Kidney (tissue), 14 donors: ENCODE measurements around the gene ESD. TPM values are rescaled to one million over a fixed set of nuclear protein-coding genes. Genes with fewer than 3 reads are reported as not detected.
A peak's percentile ranks its signal among the peaks of the same experiment; 100 is the strongest.

Experiments
- DNase-seq, 5 donors: peaks; one replicate each; pipeline ENCODE4 v3.0.0-alpha.2; 2013 to 2020
- FAIRE-seq: peaks from 2 replicates; lab custom pipeline; 2012; peaks lifted over from hg19 to GRCh38; lab: Jason Lieb, UNC
- H3K27ac ChIP-seq, 2 donors: one replicate each; pipeline ENCODE4 v1.7.0; 2013; ENCODE audit warnings: low read depth in 2 of 2, low read length in 2 of 2, inconsistent platforms in 1 of 2
- H3K27me3 ChIP-seq: one replicate; pipeline ENCODE4 v1.7.1; 2013; ENCODE audit warnings: low read length, inconsistent platforms; ENCODE audit not compliant: control insufficient read depth, insufficient read depth
- H3K36me3 ChIP-seq, 3 donors: one replicate each; pipeline versions ENCODE4 v1.7.0 to v1.7.1; 2013; ENCODE audit warnings: low read length in 3 of 3, control low read depth in 1 of 3, inconsistent platforms in 1 of 3; ENCODE audit not compliant: insufficient read depth in 3 of 3, control insufficient read depth in 2 of 3
- H3K4me1 ChIP-seq, 3 donors: one replicate each; pipeline versions ENCODE4 v1.7.0 to v1.7.1; 2013; ENCODE audit warnings: low read length in 3 of 3, inconsistent platforms in 1 of 3, low read depth in 1 of 3; ENCODE audit not compliant: control insufficient read depth in 2 of 3, insufficient read depth in 2 of 3
- H3K4me3 ChIP-seq, 3 donors: one replicate each; pipeline versions ENCODE4 v1.7.0 to v1.8.1; 2013; ENCODE audit warnings: low read length in 3 of 3, control low read depth in 1 of 3, inconsistent platforms in 1 of 3
- H3K9ac ChIP-seq, 3 donors: one replicate each; pipeline versions ENCODE4 v1.7.0 to v1.7.1; 2013; ENCODE audit warnings: low read length in 3 of 3, control low read depth in 1 of 3, inconsistent platforms in 1 of 3
- H3K9me3 ChIP-seq, 3 donors: one replicate each; pipeline versions ENCODE4 v1.7.0 to v1.7.1; 2013; ENCODE audit warnings: low read length in 3 of 3, control low read depth in 1 of 3, inconsistent platforms in 1 of 3; ENCODE audit not compliant: control insufficient read depth in 2 of 3, insufficient read depth in 1 of 3
- CTCF ChIP-seq: IDR thresholded peaks from 3 replicates; pipeline ENCODE4 v1.5.1; 2012; ENCODE audit warnings: mild to moderate bottlenecking, moderate library complexity, borderline replicate concordance; ENCODE audit not compliant: insufficient read depth; ENCODE audit errors: extremely low read depth
- intact Hi-C: fragments of 100-400 bp; cut with DNase I; formaldehyde crosslinking; loops from one replicate; pipeline ENCODE4 v1.11.1; 2022
- polyA plus RNA-seq: library from polyadenylated mRNA; stranded (reverse); fragments of 350-450 nt; fragmentation: Illumina TruSeq; extraction: RNeasy Lipid Tissue Mini Kit (QIAGEN cat#74804); gene quantifications from one replicate; pipeline ENCODE4 v1.2.3, GENCODE V29; 2014; ENCODE audit warnings: low read depth, low replicate concordance; ENCODE audit not compliant: insufficient read depth
- total RNA-seq: library from RNA; stranded (reverse); fragmentation: NEBNext Ultra II Directional; extraction: Animal tissue kit (Norgen Biotek cat#: 25700); gene quantifications from one replicate; pipeline ENCODE4 v1.2.1, GENCODE V29; 2021
- donor health status: control.
- donor health status: control.
- donor health status: control.
- donor health status: control.
- donor health status: control.
- donor health status: DM: yes; HTN: yes; CAD: no.
- donor health status: Normal renal cell carcinoma (clear cell type).

The ESD gene
- total and polyA plus RNA-seq, 2 donors from 2014 or later, result 98.5 to 179 TPM

- Histone ChIP-seq H3K9ac (no peak overlapping the region), H3K9me3 (no peaks in the 10 kb centered on the region), H3K27me3 (no peaks in the 10 kb centered on the region), H3K4me3 (no peak overlapping the region), H3K4me1 (no peaks in the 10 kb centered on the region), H3K36me3 (peaks cover 0 to 51% (median 25%) of the 10 kb centered on the region in 3 donors), H3K27ac (no peak overlapping the region)
- peak in 1 of 5 donors; percentile 46 for DNase-seq
- FAIRE-seq, result no peak
- intact Hi-C loops, result no loop called here
- TF ChIP-seq CTCF, result no peak
Measured at GRCh38 chr13:46736541-46737310, 60.2 kb downstream of the ESD start.

GRCh38 chr13:46735425-46735824 is 61.5 kb downstream of the ESD start:
- H3K27me3 ChIP-seq, result no peaks in the 10 kb centered on the region
- H3K9ac ChIP-seq, result no peak overlapping the region
- FAIRE-seq (no peak), DNase-seq (no peak)
- H3K9me3 ChIP-seq, result no peaks in the 10 kb centered on the region
- intact Hi-C loops, result no loop called here
- no peak overlapping the region for H3K27ac ChIP-seq
- peaks cover 2 to 49% (median 20%) of the 10 kb centered on the region in 3 donors for H3K36me3 ChIP-seq
- no peak overlapping the region for H3K4me3 ChIP-seq
- H3K4me1 ChIP-seq, result no peaks in the 10 kb centered on the region
- no peak for TF ChIP-seq CTCF

GRCh38 chr13:46731535-46731934 is 65.4 kb downstream of the ESD start:
- intact Hi-C loops, result no loop called here

More at GRCh38 chr13:46731535-46731934, 65.4 kb downstream of the ESD start:
- Histone ChIP-seq H3K27ac (no peak overlapping the region), H3K27me3 (no peaks in the 10 kb centered on the region), H3K9me3 (no peaks in the 10 kb centered on the region), H3K4me3 (no peak overlapping the region), H3K4me1 (no peaks in the 10 kb centered on the region), H3K36me3 (peaks cover 3 to 52% (median 26%) of the 10 kb centered on the region in 3 donors), H3K9ac (no peak overlapping the region)
- DNase-seq (no peak), FAIRE-seq (no peak)
- TF ChIP-seq CTCF, result no peak
